ENCODE measurements around the gene DNAJC10.

The DNAJC10 gene, protein sequence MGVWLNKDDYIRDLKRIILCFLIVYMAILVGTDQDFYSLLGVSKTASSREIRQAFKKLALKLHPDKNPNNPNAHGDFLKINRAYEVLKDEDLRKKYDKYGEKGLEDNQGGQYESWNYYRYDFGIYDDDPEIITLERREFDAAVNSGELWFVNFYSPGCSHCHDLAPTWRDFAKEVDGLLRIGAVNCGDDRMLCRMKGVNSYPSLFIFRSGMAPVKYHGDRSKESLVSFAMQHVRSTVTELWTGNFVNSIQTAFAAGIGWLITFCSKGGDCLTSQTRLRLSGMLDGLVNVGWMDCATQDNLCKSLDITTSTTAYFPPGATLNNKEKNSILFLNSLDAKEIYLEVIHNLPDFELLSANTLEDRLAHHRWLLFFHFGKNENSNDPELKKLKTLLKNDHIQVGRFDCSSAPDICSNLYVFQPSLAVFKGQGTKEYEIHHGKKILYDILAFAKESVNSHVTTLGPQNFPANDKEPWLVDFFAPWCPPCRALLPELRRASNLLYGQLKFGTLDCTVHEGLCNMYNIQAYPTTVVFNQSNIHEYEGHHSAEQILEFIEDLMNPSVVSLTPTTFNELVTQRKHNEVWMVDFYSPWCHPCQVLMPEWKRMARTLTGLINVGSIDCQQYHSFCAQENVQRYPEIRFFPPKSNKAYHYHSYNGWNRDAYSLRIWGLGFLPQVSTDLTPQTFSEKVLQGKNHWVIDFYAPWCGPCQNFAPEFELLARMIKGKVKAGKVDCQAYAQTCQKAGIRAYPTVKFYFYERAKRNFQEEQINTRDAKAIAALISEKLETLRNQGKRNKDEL

GRCh38 chr2:182715892-182716649 is at the start of gene DNAJC10:
DNAJC10 (plus strand) TSS chr2:182716257; CDS start chr2:182718087, 1,830 bp downstream.
- no peak for TF ChIP-seq CTCF (IDR thresholded peaks at IDR 0.05; ENCODE audit: control insufficient read depth, extremely low read depth, insufficient read depth)
- peak; percentile 66 for DNase-seq (ENCODE audit: low read depth)
- H3K4me3 ChIP-seq (ENCODE audit: low read depth, low read length): peak within 1 kb of the TSS; percentile 93

DNA sequence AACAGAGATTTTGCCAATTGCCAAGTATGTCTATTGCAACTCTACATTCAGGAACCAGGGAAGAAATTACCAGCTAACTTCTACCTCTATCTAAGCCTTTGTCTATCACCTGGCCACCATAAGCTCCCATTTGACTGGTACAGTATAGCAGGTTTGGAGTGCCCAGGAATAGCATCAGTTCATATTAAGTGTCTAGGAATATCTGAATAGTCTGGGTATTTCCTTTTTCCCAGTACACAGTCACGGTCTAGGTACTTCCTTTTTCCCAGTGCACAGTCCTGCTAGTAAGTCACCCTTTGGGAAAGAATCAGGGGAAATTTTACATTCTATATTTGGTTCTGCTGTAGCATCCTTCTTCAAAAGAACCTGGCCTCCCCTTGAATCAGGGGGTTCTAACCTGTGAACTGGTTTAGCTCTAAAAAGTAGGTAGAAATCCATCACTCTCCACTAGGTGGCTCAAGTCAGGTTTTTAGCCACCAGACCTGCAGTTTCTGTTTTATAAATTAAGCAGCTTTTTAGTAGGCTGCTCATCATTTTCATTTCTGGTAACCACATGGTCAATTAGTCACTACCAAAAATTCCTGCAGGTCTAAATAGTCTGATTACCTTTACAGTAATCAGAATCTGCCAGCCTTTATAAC is 49.3 kb upstream of the DNAJC10 start:
- TF ChIP-seq CTCF (IDR thresholded peaks at IDR 0.05; ENCODE audit: control insufficient read depth, extremely low read depth, insufficient read depth): peak; percentile 50
- DNase-seq (ENCODE audit: low read depth): no peak
- H3K4me3 ChIP-seq (ENCODE audit: low read depth, low read length): no peak overlapping the region

DNA sequence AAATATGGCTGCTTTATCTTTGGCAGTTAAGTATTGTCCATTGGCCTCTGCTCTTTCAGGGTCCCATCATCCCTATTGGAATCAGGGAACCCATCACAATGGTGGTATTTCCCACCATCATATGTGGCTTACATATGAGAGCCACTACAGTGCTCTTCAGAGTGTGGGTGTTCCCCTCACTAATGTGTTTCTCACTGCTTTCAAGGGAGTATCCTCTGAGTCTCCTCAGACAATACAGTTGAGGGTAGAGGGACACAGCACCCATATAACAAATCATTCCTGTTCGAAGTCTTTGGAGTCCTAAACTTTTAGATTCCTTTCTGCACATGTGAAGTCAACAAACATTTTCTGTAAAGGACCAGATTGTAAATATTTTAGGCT is 48.8 kb upstream of the DNAJC10 start:
- H3K4me3 ChIP-seq (ENCODE audit: low read depth, low read length): no peak overlapping the region
- no peak for TF ChIP-seq CTCF (IDR thresholded peaks at IDR 0.05; ENCODE audit: control insufficient read depth, extremely low read depth, insufficient read depth)
- no peak for DNase-seq (ENCODE audit: low read depth)

GRCh38 chr2:182668671-182669070 is 47.4 kb upstream of the DNAJC10 start:
- peak; percentile 42 for DNase-seq (ENCODE audit: low read depth)
- TF ChIP-seq CTCF (IDR thresholded peaks at IDR 0.05; ENCODE audit: control insufficient read depth, extremely low read depth, insufficient read depth): no peak
- H3K4me3 ChIP-seq (ENCODE audit: low read depth, low read length): no peak overlapping the region

DNA sequence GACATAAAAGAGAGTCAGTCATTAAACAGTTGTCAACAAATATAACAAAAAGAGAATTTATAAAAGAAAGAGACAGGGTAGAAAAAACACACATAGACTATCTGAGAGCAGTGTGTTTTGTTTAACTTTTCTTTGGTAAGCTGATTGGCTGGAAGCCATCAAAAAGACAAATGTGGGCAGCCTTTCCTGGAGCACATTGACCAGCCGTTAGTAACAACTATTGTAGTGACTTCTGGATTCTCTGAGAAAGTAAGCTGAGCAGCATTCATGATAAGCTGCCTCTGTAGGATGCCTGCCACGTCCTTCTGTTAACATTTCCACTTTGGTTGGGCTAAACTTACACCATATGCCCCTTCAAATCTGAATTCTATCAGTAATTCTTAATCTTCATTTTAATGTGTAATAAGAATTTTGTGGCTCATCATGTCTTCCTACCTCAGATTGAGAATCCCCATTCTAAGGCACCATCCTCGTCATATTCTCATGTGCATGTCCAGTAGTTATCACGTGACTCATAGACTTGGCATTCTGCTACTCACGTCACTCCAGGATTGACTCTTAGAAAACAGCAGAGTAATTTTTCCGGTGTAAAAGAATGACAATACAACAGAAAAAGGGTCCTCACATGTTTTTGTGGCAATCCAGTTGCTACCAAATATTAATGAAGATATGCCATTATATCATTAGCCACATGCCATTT is 43.4 kb upstream of the DNAJC10 start:
- TF ChIP-seq CTCF (IDR thresholded peaks at IDR 0.05; ENCODE audit: control insufficient read depth, extremely low read depth, insufficient read depth): no peak
- no peak overlapping the region for H3K4me3 ChIP-seq (ENCODE audit: low read depth, low read length)
- DNase-seq (ENCODE audit: low read depth): no peak

GRCh38 chr2:182680837-182681236 is 35.2 kb upstream of the DNAJC10 start:
- DNase-seq (ENCODE audit: low read depth): no peak
- no peak for TF ChIP-seq CTCF (IDR thresholded peaks at IDR 0.05; ENCODE audit: control insufficient read depth, extremely low read depth, insufficient read depth)
- no peak overlapping the region for H3K4me3 ChIP-seq (ENCODE audit: low read depth, low read length)

All from LNCaP clone FGC (cell line).